Caco-2 (cell line): Measurements from ENCODE around the gene SIK3. TPM values are rescaled to one million over a fixed set of nuclear protein-coding genes. Genes with fewer than 3 reads are reported as not detected.

ENCODE experiments used
- BruUV-seq: library from RNA; stranded (reverse); fragments of 400-500 nt; replicated peaks from 2 replicates; lab custom pipeline; 2021; lab: Mats Ljungman, UMichigan
- CTCF ChIA-PET: fragments of 300-600 bp; sonication (Branson Sonifier 250); formaldehyde crosslinking; loops from one replicate; lab custom pipeline; 2022; ENCODE audit warnings: antibody characterized with exemption; lab: Charles Lee
- POLR2A ChIA-PET: fragments of 300-600 bp; sonication (Branson Sonifier 250); formaldehyde crosslinking; loops from one replicate; lab custom pipeline; 2022; ENCODE audit warnings: antibody characterized with exemption; lab: Charles Lee
- DNase-seq, 2 experiments: peaks; one replicate each; pipeline versions ENCODE4 v3.0.0 to v3.0.0-alpha.2; 2020 to 2022
- H3K27me3 ChIP-seq: replicated peaks from 2 replicates; pipeline ENCODE4 v1.6.0; 2011; ENCODE audit warnings: low read length; ENCODE audit not compliant: control insufficient read depth, insufficient read depth
- H3K36me3 ChIP-seq: 2 replicates; pipeline ENCODE4 v1.5.1; 2011; ENCODE audit warnings: low read length; ENCODE audit not compliant: control insufficient read depth, insufficient read depth
- H3K4me1 ChIP-seq: fragments of 250-450 bp; sonication (Bioruptor Pico); 2 replicates; pipeline ENCODE4 v1.5.1; 2020; ENCODE audit warnings: mild to moderate bottlenecking
- H3K4me3 ChIP-seq: 2 replicates; pipeline ENCODE4 v1.5.1; 2011; ENCODE audit warnings: low read depth, mild to moderate bottlenecking, control low read depth, low read length
- H3K9me3 ChIP-seq: fragments of 250-450 bp; sonication (Bioruptor Pico); 2 replicates; pipeline ENCODE4 v1.5.1; 2020; ENCODE audit warnings: mild to moderate bottlenecking, moderate library complexity
- H3K27ac Mint-ChIP-seq: one replicate; pipeline ENCODE4 v1.8.0; 2022; ENCODE audit warnings: mixed read lengths; ENCODE audit not compliant: unreplicated experiment
- H3K27me3 Mint-ChIP-seq: one replicate; pipeline ENCODE4 v1.8.0; 2022; ENCODE audit warnings: mixed read lengths; ENCODE audit not compliant: insufficient read depth, unreplicated experiment
- H3K36me3 Mint-ChIP-seq: one replicate; pipeline ENCODE4 v1.8.0; 2022; ENCODE audit warnings: mild to moderate bottlenecking, mixed read lengths; ENCODE audit not compliant: insufficient read depth, unreplicated experiment
- H3K4me1 Mint-ChIP-seq: one replicate; pipeline ENCODE4 v1.8.0; 2022; ENCODE audit warnings: low read depth, mixed read lengths; ENCODE audit not compliant: unreplicated experiment
- H3K4me3 Mint-ChIP-seq: one replicate; pipeline ENCODE4 v1.8.0; 2022; ENCODE audit warnings: mild to moderate bottlenecking, moderate library complexity, mixed read lengths; ENCODE audit not compliant: unreplicated experiment
- H3K9me3 Mint-ChIP-seq: one replicate; pipeline ENCODE4 v1.8.0; 2022; ENCODE audit warnings: mixed read lengths; ENCODE audit not compliant: unreplicated experiment
- intact Hi-C: fragments of 100-400 bp; cut with micrococcal nuclease; formaldehyde crosslinking; loops from one replicate; pipeline ENCODE4 v1.10.0; 2022; ENCODE audit not compliant: unreplicated experiment
- total RNA-seq: library from RNA; stranded (reverse); gene quantifications from 2 replicates; pipeline ENCODE4 v1.2.3, GENCODE V29; 2022
- TF ChIP-seq, protein P1 (sequence below), 2 experiments: fragments of 200-600 bp in 1 of 2; IDR thresholded peaks; 1 replicate in 1 of 2; 2 replicates in 1 of 2; pipeline versions ENCODE4 v1.5.1 to v1.8.0; 2011 to 2022; ENCODE audit warnings: antibody characterized with exemption in 1 of 2, control low read depth in 1 of 2, inconsistent platforms in 1 of 2, low read depth in 1 of 2, low read length in 1 of 2, mild to moderate bottlenecking in 1 of 2, moderate library complexity in 1 of 2; ENCODE audit not compliant: insufficient read depth in 1 of 2, severe bottlenecking in 1 of 2, unreplicated experiment in 1 of 2

The SIK3 gene
- total RNA-seq, 1 experiment from 2014 or later: 65.7 TPM

DNA sequence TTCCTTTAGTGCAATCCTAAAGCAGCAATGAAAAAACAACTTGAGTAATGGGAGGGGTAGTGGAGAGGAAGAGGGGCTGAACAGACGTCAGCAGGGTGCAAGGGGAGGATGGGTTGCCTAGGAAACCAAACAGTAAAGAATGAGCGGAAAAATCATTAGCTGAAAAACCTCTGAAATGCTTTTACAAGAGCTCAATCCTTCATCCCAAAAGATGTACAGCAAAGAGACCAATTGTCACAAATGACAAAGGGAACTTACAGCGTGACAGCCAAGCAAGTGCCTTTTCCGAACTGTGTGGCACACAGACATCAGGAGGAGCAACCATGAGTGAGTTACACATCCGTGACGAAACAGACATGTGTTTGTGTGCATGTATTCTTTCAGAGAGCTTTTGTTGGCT lies 104.6 kb downstream of the SIK3 start:
- ChIA-PET POLR2A (no interaction called here), CTCF (no interaction called here)
- Mint-ChIP-seq H3K27me3 (no peaks in the 10 kb centered on the region), H3K36me3 (no peaks in the 10 kb centered on the region), H3K4me1 (peaks cover 56% of the 10 kb centered on the region), H3K27ac (no peak overlapping the region), H3K9me3 (no peaks in the 10 kb centered on the region), H3K4me3 (no peak overlapping the region)
- Histone ChIP-seq H3K27me3 (no peaks in the 10 kb centered on the region), H3K4me3 (no peak overlapping the region), H3K36me3 (no peaks in the 10 kb centered on the region), H3K4me1 (peaks cover 42% of the 10 kb centered on the region), H3K9me3 (no peaks in the 10 kb centered on the region)
- no TSS peak for BruUV-seq
- no peak for DNase-seq
- TF ChIP-seq, protein P1, sequence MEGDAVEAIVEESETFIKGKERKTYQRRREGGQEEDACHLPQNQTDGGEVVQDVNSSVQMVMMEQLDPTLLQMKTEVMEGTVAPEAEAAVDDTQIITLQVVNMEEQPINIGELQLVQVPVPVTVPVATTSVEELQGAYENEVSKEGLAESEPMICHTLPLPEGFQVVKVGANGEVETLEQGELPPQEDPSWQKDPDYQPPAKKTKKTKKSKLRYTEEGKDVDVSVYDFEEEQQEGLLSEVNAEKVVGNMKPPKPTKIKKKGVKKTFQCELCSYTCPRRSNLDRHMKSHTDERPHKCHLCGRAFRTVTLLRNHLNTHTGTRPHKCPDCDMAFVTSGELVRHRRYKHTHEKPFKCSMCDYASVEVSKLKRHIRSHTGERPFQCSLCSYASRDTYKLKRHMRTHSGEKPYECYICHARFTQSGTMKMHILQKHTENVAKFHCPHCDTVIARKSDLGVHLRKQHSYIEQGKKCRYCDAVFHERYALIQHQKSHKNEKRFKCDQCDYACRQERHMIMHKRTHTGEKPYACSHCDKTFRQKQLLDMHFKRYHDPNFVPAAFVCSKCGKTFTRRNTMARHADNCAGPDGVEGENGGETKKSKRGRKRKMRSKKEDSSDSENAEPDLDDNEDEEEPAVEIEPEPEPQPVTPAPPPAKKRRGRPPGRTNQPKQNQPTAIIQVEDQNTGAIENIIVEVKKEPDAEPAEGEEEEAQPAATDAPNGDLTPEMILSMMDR (IDR thresholded peaks at IDR 0.05; ENCODE audit: insufficient read depth in 1 of 2, low read depth in 1 of 2, low read length in 1 of 2, severe bottlenecking in 1 of 2, unreplicated experiment in 1 of 2): no peak
- intact Hi-C loops: no loop called here

DNA sequence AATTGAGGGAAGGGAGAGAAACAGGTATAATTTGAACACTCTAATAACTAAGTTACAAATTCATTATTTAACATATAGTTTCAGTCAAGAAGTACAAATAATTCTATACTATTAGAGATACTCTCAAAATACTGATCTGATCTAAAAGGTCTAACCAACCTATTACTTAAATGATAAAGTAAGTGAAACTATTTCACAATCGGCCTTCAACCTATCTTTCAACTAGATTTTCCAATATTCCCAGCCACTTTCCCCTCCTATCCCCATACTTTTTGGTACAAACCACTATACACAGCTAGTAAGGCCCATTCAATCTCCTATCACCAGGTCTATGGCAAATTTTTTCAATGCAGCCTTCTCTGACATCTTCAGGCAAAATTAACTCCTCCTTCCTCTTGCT lies 106.7 kb downstream of the SIK3 start:
- peaks cover 55% of the 10 kb centered on the region for H3K4me1 ChIP-seq
- no peaks in the 10 kb centered on the region for H3K9me3 ChIP-seq
- TF ChIP-seq, protein P1 (IDR thresholded peaks at IDR 0.05; ENCODE audit: insufficient read depth in 1 of 2, low read depth in 1 of 2, low read length in 1 of 2, severe bottlenecking in 1 of 2, unreplicated experiment in 1 of 2): no peak
- H3K27me3 ChIP-seq: no peaks in the 10 kb centered on the region
- intact Hi-C loops: no loop called here
- Mint-ChIP-seq H3K27ac (no peak overlapping the region), H3K9me3 (no peaks in the 10 kb centered on the region), H3K4me1 (peaks cover 65% of the 10 kb centered on the region), H3K36me3 (no peaks in the 10 kb centered on the region), H3K4me3 (no peak overlapping the region), H3K27me3 (no peaks in the 10 kb centered on the region)
- ChIA-PET POLR2A (no interaction called here), CTCF (interaction anchor here (0.6 kb wide), 1 partner anchor 201 kb away, joined by 4 read pairs; no protein-coding TSS in a partner anchor)
- no peak overlapping the region for H3K4me3 ChIP-seq
- no peak for DNase-seq
- no peaks in the 10 kb centered on the region for H3K36me3 ChIP-seq
- no TSS peak for BruUV-seq

DNA sequence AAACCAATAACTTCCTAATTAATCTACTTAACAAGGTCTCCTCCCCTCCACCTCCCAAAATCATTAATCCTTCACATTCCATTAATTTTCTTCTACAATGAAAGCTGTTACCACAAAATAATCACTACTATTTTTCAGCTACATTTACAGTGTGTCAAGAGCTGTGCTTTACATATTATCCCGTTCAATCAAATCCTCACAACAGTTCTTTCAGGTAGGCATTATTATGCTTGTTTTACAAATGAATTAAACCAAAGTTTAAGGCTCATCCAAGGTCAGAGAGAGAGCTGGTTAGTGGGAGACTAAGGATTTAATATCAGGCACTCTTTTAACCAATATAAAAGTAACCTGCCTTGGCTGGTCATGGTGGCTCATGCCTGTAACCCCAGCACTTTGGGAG lies 107.4 kb downstream of the SIK3 start:
- H3K27me3 Mint-ChIP-seq: no peaks in the 10 kb centered on the region
- CTCF ChIA-PET: no interaction called here

More for the DNA sequence above, 107.4 kb downstream of the SIK3 start:
- no peaks in the 10 kb centered on the region for H3K27me3 ChIP-seq
- H3K4me1 ChIP-seq: peaks cover 58% of the 10 kb centered on the region
- POLR2A ChIA-PET: no interaction called here
- H3K36me3 ChIP-seq: no peaks in the 10 kb centered on the region
- BruUV-seq: no TSS peak
- peak overlapping the region; percentile 2 for H3K27ac Mint-ChIP-seq
- intact Hi-C loops: no loop called here
- H3K9me3 Mint-ChIP-seq: no peaks in the 10 kb centered on the region
- H3K9me3 ChIP-seq: no peaks in the 10 kb centered on the region
- H3K4me3 Mint-ChIP-seq: no peak overlapping the region
- H3K4me3 ChIP-seq: no peak overlapping the region
- H3K36me3 Mint-ChIP-seq: no peaks in the 10 kb centered on the region
- DNase-seq: no peak
- TF ChIP-seq, protein P1 (IDR thresholded peaks at IDR 0.05; ENCODE audit: insufficient read depth in 1 of 2, low read depth in 1 of 2, low read length in 1 of 2, severe bottlenecking in 1 of 2, unreplicated experiment in 1 of 2): no peak
- H3K4me1 Mint-ChIP-seq: peaks cover 68% of the 10 kb centered on the region
